SHP77 treated with DMSO at 0.1 percent for 48 hours (cell line): ENCODE results near the gene TMEM108.

Experiments
- DNase-seq: peaks from one replicate; lab custom pipeline; 2025; lab: John Stamatoyannopoulos, UW

TMEM108 gene

GRCh38 chr3:133419151-133419909 lies 381.1 kb downstream of the TMEM108 start:
- no peak for DNase-seq

- DNase-seq: no peak
Observed at GRCh38 chr3:133424937-133425869, 387.0 kb downstream of the TMEM108 start.

GRCh38 chr3:133425898-133426297 lies 387.7 kb downstream of the TMEM108 start:
- DNase-seq: no peak

GRCh38 chr3:133426721-133427120 lies 388.5 kb downstream of the TMEM108 start:
- no peak for DNase-seq

GRCh38 chr3:133428552-133428951 lies 390.4 kb downstream of the TMEM108 start:
- DNase-seq: no peak

GRCh38 chr3:133429063-133429462 lies 390.9 kb downstream of the TMEM108 start:
- DNase-seq: no peak

- DNase-seq: no peak
Observed at GRCh38 chr3:133439563-133439962, 401.4 kb downstream of the TMEM108 start.

GRCh38 chr3:133440652-133441051 lies 402.5 kb downstream of the TMEM108 start:
- DNase-seq: no peak

GRCh38 chr3:133441867-133442270 lies 403.7 kb downstream of the TMEM108 start:
- DNase-seq: no peak

GRCh38 chr3:133442518-133442917 lies 404.3 kb downstream of the TMEM108 start:
- no peak for DNase-seq

- DNase-seq: peak; percentile 58
Observed at GRCh38 chr3:133443649-133444422, 405.6 kb downstream of the TMEM108 start.

GRCh38 chr3:133444423-133444774 lies 406.2 kb downstream of the TMEM108 start:
- no peak for DNase-seq

GRCh38 chr3:133445108-133445507 lies 406.9 kb downstream of the TMEM108 start:
- no peak for DNase-seq
